Stimulated activated CD8-positive, alpha-beta memory T cell treated with anti-CD3 and anti-CD28 coated beads, Interleukin-7, amount 100 ng/mL, for 48 hours (primary cell): ENCODE results near the gene CDC42EP4.
"Not testable (repeated sequence)": the region's sequence is repeated elsewhere in the genome, so short reads cannot be mapped to it uniquely, and the experiment has no call there.

ENCODE experiments used
- DNase-seq, 2 donors: peaks; one replicate each; pipeline ENCODE4 v3.0.0-alpha.2; 2020; ENCODE audit warnings: low read depth in 1 of 2; ENCODE audit errors: extremely low read depth in 1 of 2

CDC42EP4 gene

GRCh38 chr17:73320601-73321264 lies 8.9 kb upstream of the CDC42EP4 start:
- no peak for DNase-seq

- no peak for DNase-seq
Measured at GRCh38 chr17:73319766-73320165, 8.0 kb upstream of the CDC42EP4 start.

- no peak for DNase-seq
Measured at GRCh38 chr17:73318836-73319235, 7.0 kb upstream of the CDC42EP4 start.

DNA sequence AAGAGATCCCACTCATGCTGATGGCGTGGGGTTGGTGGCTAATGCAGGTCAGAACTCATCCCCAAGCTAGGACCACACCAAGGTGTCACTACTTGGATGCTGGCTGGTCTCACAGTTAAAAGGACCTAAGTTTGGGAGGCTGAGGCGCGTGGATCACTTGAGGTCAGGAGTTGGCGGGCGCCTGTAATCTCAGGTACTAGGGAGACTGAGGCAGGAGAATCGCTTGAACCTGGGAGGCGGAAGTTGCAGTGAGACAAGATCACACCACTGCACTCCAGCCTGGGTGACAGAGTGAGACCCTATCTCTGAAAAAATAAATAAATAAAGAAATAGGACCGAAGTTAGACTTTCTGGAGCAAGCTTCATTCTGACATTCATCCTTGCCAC lies 6.6 kb upstream of the CDC42EP4 start:
- DNase-seq = no peak

- DNase-seq = no peak
Measured at GRCh38 chr17:73317513-73318426, 6.0 kb upstream of the CDC42EP4 start.

DNA sequence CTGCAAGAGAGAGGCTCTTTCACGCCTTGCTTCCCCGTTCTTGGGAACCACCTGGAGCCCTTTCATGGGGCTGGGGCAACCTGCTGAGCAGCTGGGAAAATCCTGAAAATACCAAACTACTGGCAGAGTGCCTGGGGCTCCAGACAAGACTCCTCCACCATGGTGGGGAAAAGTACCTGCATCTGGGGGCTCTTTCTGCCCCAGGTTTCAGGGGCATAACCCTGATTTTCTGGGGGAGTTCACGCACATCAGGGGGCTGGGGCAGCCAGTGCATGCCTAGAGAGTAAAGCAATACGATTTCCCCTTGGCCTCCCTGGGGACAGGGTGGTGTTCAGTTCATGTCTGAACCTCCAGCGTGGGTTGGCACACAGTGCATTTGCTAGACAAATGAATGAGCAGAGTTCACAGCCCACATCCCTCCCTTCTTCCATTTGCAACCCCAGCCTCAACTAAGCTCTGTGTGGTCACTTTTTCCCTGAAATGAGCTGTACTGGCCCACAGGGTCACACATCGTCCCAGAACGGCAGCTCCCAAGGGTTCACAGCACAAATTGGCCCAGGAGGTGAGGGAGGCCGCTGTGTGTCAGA lies 5.2 kb upstream of the CDC42EP4 start:
- no peak for DNase-seq

DNA sequence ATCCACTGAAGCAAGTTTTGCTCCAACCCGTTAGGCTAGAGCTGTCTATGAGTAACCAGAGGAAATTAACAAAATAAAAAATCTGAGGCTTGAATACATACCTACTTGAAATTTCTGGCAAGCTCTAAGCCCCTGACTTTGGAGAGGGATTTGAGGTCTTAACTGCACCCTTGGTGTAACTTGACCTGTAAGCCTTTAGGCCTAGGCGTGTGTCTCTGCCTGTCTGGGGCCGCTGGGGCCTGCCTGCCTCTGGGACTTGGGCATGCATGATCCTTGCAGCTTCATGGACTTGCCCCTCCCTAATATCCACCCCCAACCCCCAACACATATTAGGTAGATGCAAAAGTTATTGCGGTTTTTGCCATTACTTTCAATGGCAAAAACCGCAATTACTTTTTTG lies 3.7 kb upstream of the CDC42EP4 start:
- no peak for DNase-seq

DNA sequence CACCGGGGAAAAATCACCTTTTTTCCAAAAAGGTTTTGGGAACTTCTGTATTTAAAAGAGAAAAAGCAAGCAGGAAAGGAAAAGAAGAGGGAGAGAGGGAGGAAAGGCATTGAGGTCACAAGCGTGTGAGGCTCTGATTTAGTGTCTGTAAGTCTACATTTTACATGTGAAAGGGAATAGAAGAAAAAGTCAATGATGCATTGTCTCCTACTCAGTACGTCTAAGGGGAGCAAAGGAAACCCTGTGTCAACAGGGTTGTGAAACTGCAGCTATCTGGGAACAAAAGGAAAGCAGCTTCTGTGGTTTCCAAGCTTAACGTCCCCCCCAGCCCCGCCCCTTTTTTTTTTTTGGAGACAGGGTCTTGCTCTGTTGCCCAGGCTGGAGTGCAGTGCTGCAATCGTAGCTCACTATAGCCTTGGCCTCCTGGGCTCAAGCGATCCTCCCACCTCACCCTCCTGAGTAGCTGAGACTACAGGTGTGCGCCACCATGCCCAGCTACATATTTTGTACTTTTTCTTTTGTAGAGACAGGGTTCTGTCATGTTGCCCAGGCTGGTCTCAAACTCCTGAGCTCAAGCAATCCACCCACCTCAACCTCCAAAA lies 1.8 kb upstream of the CDC42EP4 start:
- no peak for DNase-seq

GRCh38 chr17:73312887-73313286 lies 1.1 kb upstream of the CDC42EP4 start:
- not testable (repeated sequence) for DNase-seq

DNA sequence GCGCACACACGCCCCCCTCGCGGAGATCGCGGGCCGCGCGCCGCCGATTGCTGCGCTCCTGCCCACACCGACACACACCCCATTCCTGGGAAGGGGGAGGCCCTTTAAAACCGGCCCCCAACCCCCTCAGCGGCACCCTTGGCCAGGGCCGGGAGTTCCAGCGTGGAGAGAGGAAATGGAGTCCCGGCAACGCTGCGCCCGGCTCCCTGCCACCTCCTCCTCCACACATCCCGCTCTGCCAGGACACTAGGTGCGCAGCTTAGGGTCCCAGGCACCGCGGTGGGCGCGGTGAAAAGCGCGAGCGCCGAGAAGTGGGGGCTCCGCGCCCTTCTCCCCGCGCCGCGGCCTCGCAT lies 397 bp downstream of the CDC42EP4 start:
- no peak for DNase-seq

GRCh38 chr17:73309727-73310596 lies 1.8 kb downstream of the CDC42EP4 start:
- DNase-seq = no peak

DNA sequence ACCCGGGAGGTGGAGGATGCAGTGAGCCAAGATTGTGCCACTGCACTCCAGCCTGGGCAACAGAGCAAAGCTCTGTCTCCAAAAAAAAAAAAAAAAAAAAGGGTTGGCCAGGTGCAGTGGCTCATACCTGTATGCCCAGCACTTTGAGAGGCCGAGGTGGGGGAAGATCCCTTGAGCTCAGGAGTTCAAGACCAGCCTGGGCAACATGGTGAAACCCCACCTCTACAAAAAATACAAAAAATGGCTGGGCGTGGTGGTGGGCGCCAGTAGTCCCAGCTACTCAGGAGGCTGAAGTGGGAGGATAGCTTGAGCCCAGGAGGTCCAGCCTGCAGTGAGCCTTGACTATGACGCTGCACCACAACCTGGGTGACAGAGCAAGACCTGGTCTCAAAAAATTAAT lies 2.8 kb downstream of the CDC42EP4 start:
- not testable (repeated sequence) for DNase-seq

- DNase-seq = no peak
Measured at GRCh38 chr17:73308017-73308823, 3.6 kb downstream of the CDC42EP4 start.

GRCh38 chr17:73307130-73307529 lies 4.7 kb downstream of the CDC42EP4 start:
- DNase-seq = no peak

- no peak for DNase-seq
Measured at GRCh38 chr17:73305845-73306836, 5.7 kb downstream of the CDC42EP4 start.

DNA sequence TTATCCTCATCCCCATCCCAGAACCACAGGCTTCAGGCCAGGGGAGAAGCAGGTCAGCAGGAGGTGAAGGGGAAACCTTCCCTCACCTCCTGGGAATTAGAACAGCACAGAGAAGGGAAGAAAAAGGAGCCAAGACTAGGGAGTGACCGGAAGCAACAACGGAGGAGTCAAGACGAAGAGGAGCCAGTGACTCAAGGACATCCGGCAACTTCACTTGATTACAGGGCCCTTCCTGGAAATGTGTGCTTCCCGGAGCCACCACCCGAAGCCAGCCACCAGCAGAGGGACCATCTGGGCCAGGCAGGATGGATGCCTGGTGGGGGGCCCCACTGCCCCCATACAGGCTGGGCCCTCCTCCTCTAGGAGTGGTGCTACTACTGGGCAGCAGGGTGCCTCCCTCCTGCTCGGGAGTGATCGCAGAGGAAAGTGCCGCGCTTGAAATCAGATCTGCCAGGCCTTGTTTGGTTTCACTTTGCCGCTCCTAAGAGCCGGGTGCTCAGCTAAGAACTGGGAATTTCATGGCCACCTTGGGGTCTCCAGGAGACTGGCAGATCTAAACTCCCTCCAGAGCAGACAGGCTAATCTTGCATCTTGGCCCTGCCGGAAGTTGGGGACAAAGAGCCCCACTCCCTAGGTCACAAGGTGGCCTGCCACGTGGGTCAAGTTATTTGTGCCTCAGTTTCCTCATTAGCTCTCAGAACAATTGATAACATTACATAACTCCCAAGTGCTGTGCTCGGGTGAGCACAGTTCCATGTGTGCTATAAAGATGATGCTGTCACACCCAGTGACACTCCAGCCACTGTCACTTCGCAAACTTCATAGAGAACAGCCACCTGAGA lies 6.6 kb downstream of the CDC42EP4 start:
- no peak for DNase-seq

- no peak for DNase-seq
Measured at GRCh38 chr17:73304438-73304837, 7.4 kb downstream of the CDC42EP4 start.

GRCh38 chr17:73302189-73302588 lies 9.6 kb downstream of the CDC42EP4 start:
- DNase-seq = no peak
